Activated B cell treated with CpG ODN at 0.5 μM for 24 hours (primary cell): ENCODE data around the gene VCAN. TPM values are rescaled to one million over a fixed set of nuclear protein-coding genes. Genes with fewer than 3 reads are reported as not detected.

Experiments
- ATAC-seq: fragments of 200-7000 bp; cut with Tn5 transposase; one replicate; pipeline ENCODE4 v1.10.0; 2021; ENCODE audit warnings: low read depth, mild to moderate bottlenecking, moderate library complexity
- CTCF ChIA-PET: fragments of 350-600 bp; sonication (Branson Sonifier 250); formaldehyde crosslinking; loops from one replicate; lab custom pipeline; 2021; ENCODE audit warnings: antibody characterized with exemption; lab: Charles Lee
- POLR2A ChIA-PET: fragments of 350-600 bp; sonication (Branson Sonifier 250); formaldehyde crosslinking; loops from one replicate; lab custom pipeline; 2021; ENCODE audit warnings: antibody characterized with exemption; lab: Charles Lee
- DNase-seq: peaks from one replicate; pipeline ENCODE4 v3.0.0; 2022
- H3K27ac Mint-ChIP-seq: one replicate; pipeline ENCODE4 v1.8.0; 2020; ENCODE audit warnings: mixed read lengths
- H3K27me3 Mint-ChIP-seq: one replicate; pipeline ENCODE4 v1.8.0; 2021; ENCODE audit warnings: mixed read lengths
- H3K36me3 Mint-ChIP-seq: one replicate; pipeline ENCODE4 v1.8.0; 2021; ENCODE audit warnings: low read depth, mixed read lengths
- H3K4me1 Mint-ChIP-seq: one replicate; pipeline ENCODE4 v1.8.0; 2021; ENCODE audit warnings: mixed read lengths
- H3K4me3 Mint-ChIP-seq: one replicate; pipeline ENCODE4 v1.8.0; 2020; ENCODE audit warnings: mild to moderate bottlenecking, mixed read lengths
- H3K9me3 Mint-ChIP-seq: one replicate; pipeline ENCODE4 v1.8.0; 2020; ENCODE audit warnings: mixed read lengths
- intact Hi-C: fragments of 100-400 bp; cut with micrococcal nuclease; formaldehyde crosslinking; loops from one replicate; pipeline ENCODE4 v1.15.1; 2024
- total RNA-seq: library from RNA; stranded (reverse); gene quantifications from 2 replicates; pipeline ENCODE4 v1.2.3, GENCODE V29; 2022
- TF ChIP-seq, protein P1 (sequence below): fragments of 200-600 bp; IDR thresholded peaks from one replicate; pipeline ENCODE4 v1.8.0; 2022; ENCODE audit warnings: antibody characterized with exemption, mild to moderate bottlenecking

VCAN gene
- total RNA-seq, 1 donor from 2014 or later = 0.16 TPM

DNA sequence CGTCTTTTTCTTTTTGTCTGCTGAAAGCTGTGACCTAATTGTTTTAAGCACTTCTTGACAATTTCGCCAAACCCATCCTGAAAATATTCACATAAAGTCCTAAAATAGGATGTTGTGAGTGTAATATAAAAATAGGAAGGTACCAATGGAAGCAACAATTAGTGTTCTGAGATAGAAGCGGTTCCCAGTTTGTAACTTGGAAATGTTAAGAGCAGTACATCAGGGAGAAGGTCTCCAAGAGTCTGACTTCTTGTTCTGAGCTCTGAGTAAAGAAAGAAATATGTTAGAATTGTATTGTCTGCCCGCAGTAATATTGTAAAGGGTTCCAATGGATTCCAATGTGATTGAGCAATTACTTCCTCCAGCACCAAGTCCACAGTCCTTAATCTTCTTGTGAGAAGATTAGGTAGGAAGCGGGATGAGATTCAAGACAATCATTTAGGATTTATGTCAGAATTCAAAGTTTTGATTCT is 3.9 kb downstream of the VCAN start:
- CTCF ChIA-PET = interaction anchor here (1.2 kb wide), 1 partner anchor 45 kb away, joined by 3 read pairs; no protein-coding TSS in a partner anchor
- Mint-ChIP-seq H3K27me3 (peaks cover 51% of the 10 kb centered on the region), H3K4me1 (peaks cover 38% of the 10 kb centered on the region), H3K27ac (no peak overlapping the region), H3K4me3 (no peak overlapping the region), H3K9me3 (no peaks in the 10 kb centered on the region), H3K36me3 (no peaks in the 10 kb centered on the region)
- POLR2A ChIA-PET = no interaction called here
- intact Hi-C loops = no loop called here
- TF ChIP-seq, protein P1, sequence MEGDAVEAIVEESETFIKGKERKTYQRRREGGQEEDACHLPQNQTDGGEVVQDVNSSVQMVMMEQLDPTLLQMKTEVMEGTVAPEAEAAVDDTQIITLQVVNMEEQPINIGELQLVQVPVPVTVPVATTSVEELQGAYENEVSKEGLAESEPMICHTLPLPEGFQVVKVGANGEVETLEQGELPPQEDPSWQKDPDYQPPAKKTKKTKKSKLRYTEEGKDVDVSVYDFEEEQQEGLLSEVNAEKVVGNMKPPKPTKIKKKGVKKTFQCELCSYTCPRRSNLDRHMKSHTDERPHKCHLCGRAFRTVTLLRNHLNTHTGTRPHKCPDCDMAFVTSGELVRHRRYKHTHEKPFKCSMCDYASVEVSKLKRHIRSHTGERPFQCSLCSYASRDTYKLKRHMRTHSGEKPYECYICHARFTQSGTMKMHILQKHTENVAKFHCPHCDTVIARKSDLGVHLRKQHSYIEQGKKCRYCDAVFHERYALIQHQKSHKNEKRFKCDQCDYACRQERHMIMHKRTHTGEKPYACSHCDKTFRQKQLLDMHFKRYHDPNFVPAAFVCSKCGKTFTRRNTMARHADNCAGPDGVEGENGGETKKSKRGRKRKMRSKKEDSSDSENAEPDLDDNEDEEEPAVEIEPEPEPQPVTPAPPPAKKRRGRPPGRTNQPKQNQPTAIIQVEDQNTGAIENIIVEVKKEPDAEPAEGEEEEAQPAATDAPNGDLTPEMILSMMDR = no peak
- no peak for DNase-seq
- no peak for ATAC-seq

DNA sequence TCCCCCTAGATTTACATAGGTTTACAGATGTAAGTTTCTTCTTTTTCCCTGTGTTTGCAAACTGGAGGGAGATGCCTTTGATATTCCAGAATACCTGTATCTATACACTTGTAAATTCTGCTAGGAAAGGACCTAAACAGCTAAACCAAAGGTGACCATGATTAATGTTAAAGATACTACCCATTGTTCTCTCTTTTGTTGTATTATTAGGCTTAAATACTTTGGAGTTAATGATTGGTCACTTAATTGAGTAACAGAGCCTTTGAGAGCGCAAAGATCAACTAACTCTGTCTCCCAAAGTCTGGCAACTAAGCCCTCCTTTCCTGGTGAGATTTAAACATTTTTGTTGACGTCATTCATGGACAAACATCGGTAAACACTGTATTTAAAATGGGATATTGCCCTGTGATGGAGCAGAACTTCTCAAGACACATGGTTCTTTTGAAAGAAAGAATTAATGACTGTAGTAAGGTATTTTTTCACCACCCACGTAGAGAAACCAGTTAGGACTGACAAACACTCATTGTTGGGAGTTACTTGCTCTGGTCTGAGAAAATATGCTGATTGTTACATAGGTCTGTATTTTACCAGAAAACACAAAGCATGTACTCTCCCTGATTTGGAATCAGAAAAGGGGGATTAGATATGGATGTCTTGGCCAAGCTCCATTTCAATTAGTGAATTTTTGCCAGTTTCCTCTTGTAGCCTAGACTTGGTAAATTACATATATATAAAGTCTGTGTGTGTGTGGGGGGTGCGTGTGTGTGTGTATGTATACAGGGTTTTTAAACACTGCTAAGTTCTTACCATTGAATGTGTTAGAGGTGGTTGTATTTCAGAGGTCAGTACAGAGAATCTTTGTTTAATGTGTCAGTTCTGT is 4.6 kb downstream of the VCAN start:
- Mint-ChIP-seq H3K27me3 (peaks cover 47% of the 10 kb centered on the region), H3K36me3 (no peaks in the 10 kb centered on the region), H3K9me3 (no peaks in the 10 kb centered on the region), H3K27ac (no peak overlapping the region), H3K4me3 (no peak overlapping the region), H3K4me1 (peaks cover 36% of the 10 kb centered on the region)
- DNase-seq (no peak), ATAC-seq (no peak)
- intact Hi-C loops = no loop called here
- TF ChIP-seq, protein P1 = no peak
- POLR2A ChIA-PET = no interaction called here
- CTCF ChIA-PET = no interaction called here

DNA sequence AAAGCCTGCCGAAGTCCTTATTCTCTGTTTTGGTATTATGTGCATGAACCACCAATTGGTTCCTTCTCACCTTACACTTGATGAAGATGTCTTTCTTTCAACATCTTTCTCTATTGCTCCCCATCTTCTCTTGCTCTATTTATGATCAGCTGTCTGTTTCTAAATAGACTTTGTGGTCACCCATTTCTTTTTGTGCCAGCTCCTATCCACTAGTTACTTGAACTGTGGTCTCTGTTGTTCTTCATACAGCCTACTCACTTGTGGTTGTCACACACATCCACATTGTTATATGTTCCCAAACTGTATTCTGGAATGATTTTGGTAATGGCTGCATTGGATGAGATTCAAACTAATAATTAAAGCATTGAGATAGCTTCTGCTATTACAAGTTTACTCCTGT is 11.4 kb downstream of the VCAN start:
- no peaks in the 10 kb centered on the region for H3K9me3 Mint-ChIP-seq
- H3K4me3 Mint-ChIP-seq = no peak overlapping the region
- ChIA-PET POLR2A (no interaction called here), CTCF (no interaction called here)
- H3K27ac Mint-ChIP-seq = no peak overlapping the region
- TF ChIP-seq, protein P1 = no peak
- H3K4me1 Mint-ChIP-seq = no peaks in the 10 kb centered on the region
- ATAC-seq (no peak), DNase-seq (no peak)
- H3K27me3 Mint-ChIP-seq = peaks cover 7% of the 10 kb centered on the region
- intact Hi-C loops = no loop called here
- no peaks in the 10 kb centered on the region for H3K36me3 Mint-ChIP-seq

DNA sequence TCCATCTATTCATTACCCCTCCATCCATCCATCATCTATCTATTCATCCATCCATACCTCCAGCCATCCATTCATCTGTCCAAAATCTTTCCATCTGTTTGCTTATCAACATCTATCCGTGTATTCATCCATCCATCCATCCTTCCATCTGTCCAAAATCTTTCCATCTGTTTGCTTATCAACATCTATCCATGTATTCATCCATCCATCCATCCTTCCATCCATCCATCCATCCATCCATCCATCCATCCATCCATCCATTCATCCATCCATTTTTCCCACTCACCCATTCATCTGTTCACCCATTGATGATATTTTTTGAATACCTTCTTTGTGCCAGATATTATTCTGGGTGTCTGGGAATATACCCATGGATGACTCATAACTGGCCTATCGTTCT is 12.8 kb downstream of the VCAN start:
- TF ChIP-seq, protein P1 = no peak
- no peak overlapping the region for H3K27ac Mint-ChIP-seq
- peaks cover 4% of the 10 kb centered on the region for H3K27me3 Mint-ChIP-seq
- no peak for DNase-seq
- no peak overlapping the region for H3K4me3 Mint-ChIP-seq
- ATAC-seq = no peak
- ChIA-PET POLR2A (no interaction called here), CTCF (no interaction called here)
- intact Hi-C loops = no loop called here
- H3K4me1 Mint-ChIP-seq = no peaks in the 10 kb centered on the region
- no peaks in the 10 kb centered on the region for H3K36me3 Mint-ChIP-seq
- no peaks in the 10 kb centered on the region for H3K9me3 Mint-ChIP-seq

DNA sequence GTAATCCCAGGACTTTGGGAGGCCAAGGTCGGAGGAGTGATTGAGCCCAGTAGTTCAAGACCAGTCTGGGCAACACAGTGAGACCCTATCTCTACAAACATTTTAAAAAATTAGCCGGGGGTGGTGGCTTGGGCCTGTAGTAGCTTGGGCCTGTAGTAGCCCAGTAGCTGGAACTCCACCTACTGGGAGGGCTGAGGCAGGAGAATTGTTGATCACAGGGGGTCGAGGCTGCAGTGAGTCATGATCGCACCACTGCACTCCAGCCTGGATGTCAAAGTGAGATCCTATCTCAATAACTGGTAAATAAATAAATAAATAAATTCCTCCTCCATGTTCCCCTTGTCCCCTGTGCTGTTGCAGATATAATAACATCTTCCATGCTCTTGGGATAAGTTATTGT is 14.3 kb downstream of the VCAN start:
- no peak overlapping the region for H3K4me3 Mint-ChIP-seq
- TF ChIP-seq, protein P1 = no peak

More for the DNA sequence above, 14.3 kb downstream of the VCAN start:
- Mint-ChIP-seq H3K9me3 (no peaks in the 10 kb centered on the region), H3K27ac (no peak overlapping the region), H3K36me3 (no peaks in the 10 kb centered on the region), H3K27me3 (peaks cover 2% of the 10 kb centered on the region), H3K4me1 (no peaks in the 10 kb centered on the region)
- ATAC-seq (no peak), DNase-seq (no peak)
- CTCF ChIA-PET = no interaction called here
- POLR2A ChIA-PET = no interaction called here
- intact Hi-C loops = no loop called here
